Gastrocnemius medialis (tissue), 4 donors: ENCODE data around the gene SIK2. TPM values are rescaled to one million over a fixed set of nuclear protein-coding genes. Genes with fewer than 3 reads are reported as not detected.

ENCODE experiments used
- ATAC-seq, 2 donors: fragments of 150-250 bp; one replicate each; pipeline ENCODE4 v1.9.1; 2016
- DNase-seq, 2 donors: peaks; one replicate each; pipeline ENCODE4 v3.0.0-alpha.2; 2019
- H3K27ac ChIP-seq, 4 donors: fragments of 200-600 bp; sonication (generic); 1 replicate in 1 of 4; 2 replicates in 3 of 4; pipeline ENCODE4 v1.5.1; 2016 to 2018; ENCODE audit warnings: mild to moderate bottlenecking in 2 of 4, moderate library complexity in 1 of 4
- H3K27me3 ChIP-seq, 3 donors: fragments of 200-600 bp; sonication (generic) in 2 of 3; 1 replicate in 1 of 3; 2 replicates in 2 of 3; pipeline versions ENCODE4 v1.5.1 to v1.6.0; 2016 to 2019; ENCODE audit warnings: mild to moderate bottlenecking in 1 of 3, moderate library complexity in 1 of 3
- H3K36me3 ChIP-seq, 2 donors: fragments of 200-600 bp; sonication (generic) in 1 of 2; one replicate each; pipeline ENCODE4 v1.5.1; 2017 to 2018
- H3K4me1 ChIP-seq, 2 donors: fragments of 200-600 bp; sonication (generic) in 1 of 2; one replicate each; pipeline ENCODE4 v1.5.1; 2016 to 2017; ENCODE audit warnings: mild to moderate bottlenecking in 2 of 2
- H3K4me3 ChIP-seq, 4 donors: fragments of 200-600 bp; sonication (generic) in 3 of 4; 1 replicate in 1 of 4; 2 replicates in 3 of 4; pipeline ENCODE4 v1.5.1; 2016 to 2019; ENCODE audit warnings: mild to moderate bottlenecking in 2 of 4
- H3K9me3 ChIP-seq, 3 donors: fragments of 200-600 bp; sonication (generic) in 2 of 3; 1 replicate in 1 of 3; 2 replicates in 2 of 3; pipeline ENCODE4 v1.5.1; 2016 to 2019
- CTCF ChIP-seq, 5 experiments: fragments of 450-650 bp in 3 of 5; fragments of 200-600 bp in 2 of 5; sonication (generic) in 2 of 5; IDR thresholded peaks in 4 of 5; conservative IDR thresholded peaks in 1 of 5; 1 replicate in 4 of 5; 2 replicates in 1 of 5; pipeline ENCODE4 v1.5.1; 2016 to 2019; ENCODE audit warnings: antibody characterized with exemption in 5 of 5, mild to moderate bottlenecking in 3 of 5, moderate library complexity in 3 of 5
- POLR2A ChIP-seq, 2 donors: fragments of 450-650 bp; IDR thresholded peaks; one replicate each; pipeline ENCODE4 v1.6.1; 2017; ENCODE audit warnings: antibody characterized with exemption in 2 of 2, mild to moderate bottlenecking in 2 of 2, moderate library complexity in 2 of 2
- in situ Hi-C, 4 donors: fragments of 200-750 bp; cut with MboI; loops; one replicate each; pipeline versions ENCODE4 v1.15.0 to v1.8.0; 2017; ENCODE audit warnings: low sequenced_read_pairs in 4 of 4
- intact Hi-C: fragments of 100-400 bp; cut with DNase I; formaldehyde crosslinking; loops from one replicate; pipeline ENCODE4 v1.15.1; 2023; ENCODE audit warnings: low total_unique reads
- total RNA-seq, 4 donors: library from RNA; depleted of rRNA; stranded (reverse); fragments of >200 nt; gene quantifications; one replicate each; pipeline versions ENCODE4 v1.1.0 to v1.2.3, GENCODE V29; 2016

The SIK2 gene
- total RNA-seq, 4 donors from 2014 or later, result 16.5 to 98.7 (median 43.8) TPM

- Histone ChIP-seq H3K4me3 (no peak overlapping the region), H3K27me3 (no peaks in the 10 kb centered on the region), H3K27ac (peak overlapping the region; percentile 59 to 72 (median 63)), H3K36me3 (no peaks in the 10 kb centered on the region), H3K9me3 (no peaks in the 10 kb centered on the region), H3K4me1 (peaks cover 34 to 59% of the 10 kb centered on the region in 2 donors)
- intact Hi-C loops, result no loop called here
- ATAC-seq, result no peak
- DNase-seq, result no peak
- TF ChIP-seq CTCF (IDR thresholded peaks at IDR 0.05 in 4 of 5, conservative IDR thresholded peaks at IDR 0.05 in 1 of 5), result no peak
- TF ChIP-seq POLR2A (IDR thresholded peaks at IDR 0.05), result no peak
- in situ Hi-C loops, result no loop called here
Observed at GRCh38 chr11:111633248-111633647, 31.0 kb downstream of the SIK2 start.

GRCh38 chr11:111633756-111634362 is 31.6 kb downstream of the SIK2 start:
- Histone ChIP-seq H3K9me3 (no peaks in the 10 kb centered on the region), H3K4me1 (peaks cover 34 to 56% of the 10 kb centered on the region in 2 donors), H3K27me3 (no peaks in the 10 kb centered on the region), H3K36me3 (no peaks in the 10 kb centered on the region), H3K27ac (peak overlapping the region; percentile 59 to 72 (median 63)), H3K4me3 (no peak overlapping the region)
- ATAC-seq, result no peak
- no peak for TF ChIP-seq CTCF (IDR thresholded peaks at IDR 0.05 in 4 of 5, conservative IDR thresholded peaks at IDR 0.05 in 1 of 5)
- no peak for TF ChIP-seq POLR2A (IDR thresholded peaks at IDR 0.05)
- in situ Hi-C loops, result no loop called here
- intact Hi-C loops, result no loop called here
- DNase-seq, result no peak

GRCh38 chr11:111634981-111635705 is 32.9 kb downstream of the SIK2 start:
- H3K27ac ChIP-seq, result peak overlapping the region; percentile 59 to 72 (median 63)
- in situ Hi-C loops, result no loop called here
- H3K9me3 ChIP-seq, result no peaks in the 10 kb centered on the region
- peaks cover 43 to 54% of the 10 kb centered on the region in 2 donors for H3K4me1 ChIP-seq
- intact Hi-C loops, result no loop called here
- TF ChIP-seq POLR2A (IDR thresholded peaks at IDR 0.05) (no peak), CTCF (IDR thresholded peaks at IDR 0.05 in 4 of 5, conservative IDR thresholded peaks at IDR 0.05 in 1 of 5) (no peak)
- H3K27me3 ChIP-seq, result no peaks in the 10 kb centered on the region
- H3K36me3 ChIP-seq, result no peaks in the 10 kb centered on the region
- no peak overlapping the region for H3K4me3 ChIP-seq
- ATAC-seq (peak; percentile 78 to 85), DNase-seq (no peak)

GRCh38 chr11:111635706-111636045 is 33.4 kb downstream of the SIK2 start:
- H3K4me1 ChIP-seq, result peaks cover 43 to 52% of the 10 kb centered on the region in 2 donors
- in situ Hi-C loops (no loop called here), intact Hi-C loops (no loop called here)
- H3K27ac ChIP-seq, result peak overlapping the region; percentile 59 to 72 (median 63)
- no peak for TF ChIP-seq POLR2A (IDR thresholded peaks at IDR 0.05)
- no peaks in the 10 kb centered on the region for H3K9me3 ChIP-seq
- peak; percentile 77 to 90 for ATAC-seq
- peak; percentile 19 to 39 for DNase-seq
- H3K27me3 ChIP-seq, result no peaks in the 10 kb centered on the region
- H3K36me3 ChIP-seq, result no peaks in the 10 kb centered on the region
- no peak overlapping the region for H3K4me3 ChIP-seq

- Histone ChIP-seq H3K36me3 (no peaks in the 10 kb centered on the region), H3K4me3 (no peak overlapping the region), H3K4me1 (peaks cover 34 to 57% of the 10 kb centered on the region in 2 donors), H3K27ac (peak overlapping the region in 2 of 4 donors; percentile 7 to 64), H3K27me3 (no peaks in the 10 kb centered on the region), H3K9me3 (no peaks in the 10 kb centered on the region)
- TF ChIP-seq CTCF (IDR thresholded peaks at IDR 0.05 in 4 of 5, conservative IDR thresholded peaks at IDR 0.05 in 1 of 5) (no peak), POLR2A (IDR thresholded peaks at IDR 0.05) (no peak)
- in situ Hi-C loops, result no loop called here
- DNase-seq (no peak), ATAC-seq (no peak)
- intact Hi-C loops, result no loop called here
Observed at GRCh38 chr11:111637885-111638284, 35.6 kb downstream of the SIK2 start.
